GM23248 (cell line): ENCODE data around the gene BCO2. TPM values are rescaled to one million over a fixed set of nuclear protein-coding genes. Genes with fewer than 3 reads are reported as not detected.

Experiments
- DNase-seq: peaks from one replicate; pipeline ENCODE4 v3.0.0-alpha.2; 2015
- H2AFZ ChIP-seq: fragments of 200-600 bp; sonication (generic); 2 replicates; pipeline ENCODE4 v1.6.1; 2016; ENCODE audit warnings: antibody characterized with exemption
- H3F3A ChIP-seq: fragments of 200-600 bp; sonication (generic); 2 replicates; pipeline ENCODE4 v1.6.1; 2016; ENCODE audit warnings: mild to moderate bottlenecking, antibody characterized with exemption, mixed run types; ENCODE audit not compliant: insufficient read depth
- H3K27ac ChIP-seq: fragments of 200-600 bp; sonication (generic); 2 replicates; pipeline ENCODE4 v1.5.1; 2016; ENCODE audit warnings: mild to moderate bottlenecking
- H3K27me3 ChIP-seq: fragments of 200-600 bp; sonication (generic); replicated peaks from 2 replicates; pipeline ENCODE4 v1.6.1; 2016; ENCODE audit warnings: mild to moderate bottlenecking; ENCODE audit not compliant: insufficient read depth
- H3K36me3 ChIP-seq: fragments of 200-600 bp; sonication (generic); 2 replicates; pipeline ENCODE4 v1.6.1; 2016; ENCODE audit warnings: low read depth, mild to moderate bottlenecking
- H3K4me1 ChIP-seq: fragments of 200-600 bp; sonication (generic); 2 replicates; pipeline ENCODE4 v1.6.1; 2016; ENCODE audit warnings: mild to moderate bottlenecking; ENCODE audit not compliant: insufficient read depth
- H3K4me2 ChIP-seq: fragments of 200-600 bp; sonication (generic); one replicate; pipeline ENCODE4 v1.6.1; 2016; ENCODE audit warnings: mild to moderate bottlenecking; ENCODE audit not compliant: unreplicated experiment
- H3K4me3 ChIP-seq: fragments of 200-600 bp; sonication (generic); 2 replicates; pipeline ENCODE4 v1.5.1; 2016; ENCODE audit warnings: mild to moderate bottlenecking
- H3K79me2 ChIP-seq: fragments of 200-600 bp; sonication (generic); 2 replicates; pipeline ENCODE4 v1.6.1; 2016; ENCODE audit warnings: mild to moderate bottlenecking; ENCODE audit not compliant: insufficient read depth
- H3K9ac ChIP-seq: fragments of 200-600 bp; sonication (generic); 2 replicates; pipeline ENCODE4 v1.6.1; 2016; ENCODE audit warnings: mild to moderate bottlenecking
- H3K9me2 ChIP-seq: fragments of 200-600 bp; sonication (generic); 2 replicates; pipeline ENCODE4 v1.6.1; 2016; ENCODE audit warnings: mixed run types, mild to moderate bottlenecking, moderate library complexity; ENCODE audit not compliant: insufficient read depth
- H3K9me3 ChIP-seq: fragments of 200-600 bp; sonication (generic); one replicate; pipeline ENCODE4 v1.6.1; 2017; ENCODE audit warnings: low read depth
- H4K20me1 ChIP-seq: fragments of 200-600 bp; sonication (generic); 2 replicates; pipeline ENCODE4 v1.6.0; 2016; ENCODE audit not compliant: insufficient read depth
- EZH2 ChIP-seq: fragments of 200-600 bp; sonication (generic); IDR thresholded peaks from 2 replicates; pipeline ENCODE4 v1.6.1; 2018; ENCODE audit warnings: antibody characterized with exemption, mild to moderate bottlenecking; ENCODE audit not compliant: insufficient read depth, poor library complexity, severe bottlenecking
- EZH2phosphoT487 ChIP-seq: fragments of 200-600 bp; sonication (generic); IDR thresholded peaks from 2 replicates; pipeline ENCODE4 v1.6.1; 2018; ENCODE audit warnings: antibody characterized with exemption, moderate library complexity, mild to moderate bottlenecking, low read depth; ENCODE audit not compliant: insufficient read depth
- WGBS, 2 experiments: methylation state at CpG; one replicate each; pipeline ENCODE4 v1.1.6; 2015 to 2017; ENCODE audit warnings: low lambda C conversion rate in 2 of 2, low coverage in 1 of 2; ENCODE audit errors: missing lambda C conversion rate in 2 of 2; 5-methylcytosine and 5-hydroxymethylcytosine counted together
- in situ Hi-C: fragments of 300-500 bp; cut with MboI; formaldehyde crosslinking; loops from 2 replicates; pipeline ENCODE4 v1.15.0; 2020
- polyA plus RNA-seq: library from polyadenylated mRNA; unstranded; fragments of >200 nt; fragmentation: Nextera tagmentation; extraction: Ambion mirVana; gene quantifications from 2 replicates; pipeline ENCODE4 v1.2.1, GENCODE V29; 2016
- total RNA-seq: library from RNA; depleted of rRNA; stranded (reverse); fragments of >200 nt; shearing (Covaris generic); gene quantifications from 2 replicates; pipeline ENCODE4 v1.2.3, GENCODE V29; 2014

BCO2 gene
- total and polyA plus RNA-seq, 2 experiments from 2014 or later, result 0.83 TPM; not detected in 1

GRCh38 chr11:112177589-112177988, 2.3 kb downstream of the BCO2 start:
- no peak overlapping the region for H3K27ac ChIP-seq
- no peak overlapping the region for H3K4me3 ChIP-seq
- H3K36me3 ChIP-seq, result no peaks in the 10 kb centered on the region
- H2AFZ ChIP-seq, result no peak overlapping the region
- H3K9me3 ChIP-seq, result no peaks in the 10 kb centered on the region
- no peak overlapping the region for H3K4me2 ChIP-seq
- no peaks in the 10 kb centered on the region for H3K79me2 ChIP-seq
- no peaks in the 10 kb centered on the region for H3K27me3 ChIP-seq
- H3K4me1 ChIP-seq, result peaks cover 17% of the 10 kb centered on the region
- 93 to 96% methylated on average over 4 of the region's 4 CpGs for WGBS, 2 experiments
- H3K9ac ChIP-seq, result no peak overlapping the region
- no peaks in the 10 kb centered on the region for H3K9me2 ChIP-seq
- TF ChIP-seq EZH2phosphoT487, result no peak
- no peak for TF ChIP-seq EZH2
- in situ Hi-C loops, result no loop called here
- H3F3A ChIP-seq, result peaks cover 8% of the 10 kb centered on the region; the same call in 1 of the 2 replicates
- no peak for DNase-seq
- H4K20me1 ChIP-seq, result no peaks in the 10 kb centered on the region

DNA sequence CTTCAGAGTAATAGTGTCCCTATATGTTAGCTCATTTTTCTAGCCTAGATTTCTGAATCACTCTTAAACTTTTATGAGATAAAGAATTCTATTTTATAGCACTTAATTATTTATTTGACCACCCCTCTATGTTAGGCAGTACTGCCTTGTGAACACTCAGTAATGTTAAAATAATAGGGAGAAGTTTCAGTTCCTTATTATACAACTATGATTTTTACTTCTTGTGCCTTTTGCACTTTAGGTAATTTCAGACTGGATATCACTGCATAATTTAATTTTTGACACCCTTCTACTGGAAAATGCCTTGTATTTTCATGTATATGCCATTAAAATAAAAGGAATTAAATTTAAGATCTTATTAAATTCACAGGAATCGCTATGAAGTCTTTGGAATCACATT, 3.1 kb downstream of the BCO2 start:
- no peak overlapping the region for H3K4me3 ChIP-seq
- WGBS, 2 experiments, result 90 to 94% methylated on average over 1 of the region's 1 CpG
- in situ Hi-C loops, result no loop called here

GRCh38 chr11:112178936-112179335, 3.6 kb downstream of the BCO2 start:
- no peaks in the 10 kb centered on the region for H3F3A ChIP-seq
- no peak overlapping the region for H3K4me2 ChIP-seq
- H2AFZ ChIP-seq, result no peak overlapping the region
- no peaks in the 10 kb centered on the region for H3K79me2 ChIP-seq
- no peaks in the 10 kb centered on the region for H3K9me2 ChIP-seq
- H3K4me1 ChIP-seq, result peaks cover 7% of the 10 kb centered on the region; the same call in 1 of the 2 replicates
- in situ Hi-C loops, result no loop called here
- no peak overlapping the region for H3K27ac ChIP-seq
- DNase-seq, result no peak
- H3K9ac ChIP-seq, result no peak overlapping the region
- no peaks in the 10 kb centered on the region for H3K27me3 ChIP-seq
- no peaks in the 10 kb centered on the region for H4K20me1 ChIP-seq
- no peak overlapping the region for H3K4me3 ChIP-seq
- no peaks in the 10 kb centered on the region for H3K9me3 ChIP-seq
- WGBS, 2 experiments, result 64 to 68% methylated on average over 3 of the region's 3 CpGs
- no peaks in the 10 kb centered on the region for H3K36me3 ChIP-seq
- TF ChIP-seq EZH2phosphoT487, result no peak
- no peak for TF ChIP-seq EZH2

More for the DNA sequence above, 3.1 kb downstream of the BCO2 start:
- Histone ChIP-seq H4K20me1 (no peaks in the 10 kb centered on the region), H3K4me1 (peaks cover 9% of the 10 kb centered on the region), H3K9me2 (no peaks in the 10 kb centered on the region), H2AFZ (no peak overlapping the region), H3K9me3 (no peaks in the 10 kb centered on the region), H3K79me2 (no peaks in the 10 kb centered on the region), H3K27ac (no peak overlapping the region), H3K9ac (no peak overlapping the region), H3K4me2 (no peak overlapping the region), H3K36me3 (no peaks in the 10 kb centered on the region), H3F3A (0 out of 2 replicates have a peak, but pooled peaks cover under 1% of the 10 kb centered on the region), H3K27me3 (no peaks in the 10 kb centered on the region)
- TF ChIP-seq EZH2phosphoT487, result no peak
- TF ChIP-seq EZH2, result no peak
- DNase-seq, result no peak

DNA sequence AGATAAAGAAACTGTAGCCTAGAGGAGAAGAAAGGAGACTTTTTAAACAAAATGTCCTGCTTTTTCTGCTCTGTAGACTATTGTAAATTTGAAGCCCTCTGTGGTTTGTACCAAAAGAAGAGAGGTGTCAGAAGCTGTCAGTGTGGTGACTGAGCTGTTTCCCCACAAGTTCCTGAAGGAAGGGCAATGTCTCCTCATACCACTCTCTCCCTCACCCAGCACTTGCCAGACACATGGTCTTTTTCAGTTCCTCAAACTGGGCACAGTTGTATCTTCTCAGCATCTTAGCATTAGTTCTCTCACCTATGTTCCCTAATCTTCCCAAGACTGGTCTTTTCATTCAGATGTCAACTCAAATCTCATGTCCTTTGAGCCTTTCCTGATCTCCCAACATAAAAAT, 4.3 kb downstream of the BCO2 start:
- in situ Hi-C loops, result no loop called here
- no peak overlapping the region for H3K9ac ChIP-seq

GRCh38 chr11:112182867-112183266, 7.6 kb downstream of the BCO2 start:
- Histone ChIP-seq H4K20me1 (no peaks in the 10 kb centered on the region), H3K4me1 (no peaks in the 10 kb centered on the region), H3K79me2 (no peaks in the 10 kb centered on the region), H3K27me3 (no peaks in the 10 kb centered on the region), H3K9me2 (no peaks in the 10 kb centered on the region), H3K9me3 (no peaks in the 10 kb centered on the region), H3K36me3 (no peaks in the 10 kb centered on the region), H3K9ac (no peak overlapping the region), H3F3A (no peaks in the 10 kb centered on the region), H3K27ac (no peak overlapping the region), H2AFZ (no peak overlapping the region), H3K4me3 (no peak overlapping the region), H3K4me2 (no peak overlapping the region)
- DNase-seq, result no peak
- in situ Hi-C loops, result no loop called here
- 64 to 81% methylated on average over 1 of the region's 1 CpG for WGBS, 2 experiments
- no peak for TF ChIP-seq EZH2phosphoT487
- no peak for TF ChIP-seq EZH2

More for the DNA sequence above, 4.3 kb downstream of the BCO2 start:
- H3K4me2 ChIP-seq, result no peak overlapping the region
- TF ChIP-seq EZH2 (no peak), EZH2phosphoT487 (no peak)
- peaks cover 5% of the 10 kb centered on the region; the same call in 1 of the 2 replicates for H3K4me1 ChIP-seq
- H3K79me2 ChIP-seq, result no peaks in the 10 kb centered on the region
- H3K36me3 ChIP-seq, result no peaks in the 10 kb centered on the region
- no peaks in the 10 kb centered on the region for H3K27me3 ChIP-seq
- no peak overlapping the region for H3K4me3 ChIP-seq
- H3F3A ChIP-seq, result no peaks in the 10 kb centered on the region
- H3K9me2 ChIP-seq, result no peaks in the 10 kb centered on the region
- no peak for DNase-seq
- H3K9me3 ChIP-seq, result no peaks in the 10 kb centered on the region
- H3K27ac ChIP-seq, result no peak overlapping the region
- no peaks in the 10 kb centered on the region for H4K20me1 ChIP-seq
- no peak overlapping the region for H2AFZ ChIP-seq
